ENCODE measurements around the gene WDR36. TPM values are rescaled to one million over a fixed set of nuclear protein-coding genes. Genes with fewer than 3 reads are reported as not detected.
"Not testable (repeated sequence)": the region's sequence is repeated elsewhere in the genome, so short reads cannot be mapped to it uniquely, and the experiment has no call there.

WDR36 gene
- total and polyA plus RNA-seq, 10 of the 15 experiments (the other 5 are each of a cell fraction or from before 2014, with no cell fraction given) = 13.3 to 61.8 (median 47.0) TPM

GRCh38 chr5:111138096-111138495 is 45.9 kb downstream of the WDR36 start:
- Histone ChIP-seq H3K4me3 (no peak overlapping the region), H3K4me2 (ENCODE audit: control insufficient read depth, insufficient read depth) (no peak overlapping the region), H4K20me1 (ENCODE audit: control insufficient read depth, insufficient read depth) (no peaks in the 10 kb centered on the region), H2AFZ (ENCODE audit: control insufficient read depth, low read depth, low read length) (no peak overlapping the region), H3K9ac (ENCODE audit: control insufficient read depth, insufficient read depth, low read length) (no peak overlapping the region), H3K79me2 (ENCODE audit: control insufficient read depth, insufficient read depth, low read length) (no peaks in the 10 kb centered on the region), H3K36me3 (ENCODE audit: control insufficient read depth in 2 of 2, insufficient read depth in 2 of 2, low read length in 1 of 2) (no peaks in the 10 kb centered on the region), H3K4me1 (ENCODE audit: control insufficient read depth, insufficient read depth, low read length) (peaks cover 4% of the 10 kb centered on the region; the same call in 1 of the 2 replicates), H3K27ac (ENCODE audit: control insufficient read depth, insufficient read depth) (no peak overlapping the region), H3K27me3 (replicated peaks in 1 of 2; ENCODE audit: control insufficient read depth in 2 of 2, insufficient read depth in 2 of 2, low read length in 1 of 2) (no peaks in the 10 kb centered on the region), H3K9me3 (replicated peaks; ENCODE audit: control insufficient read depth, insufficient read depth, low read length) (no peaks in the 10 kb centered on the region)
- BruUV-seq (replicated peaks) = no TSS peak
- 47% methylated on average over 2 of the region's 2 CpGs for WGBS (ENCODE audit: insufficient coverage, insufficient replicate concordance, low lambda C conversion rate, missing lambda C conversion rate)
- no peak for DNase-seq (ENCODE audit: low read depth, low spot score)
- intact Hi-C loops (cut with micrococcal nuclease; ENCODE audit: unreplicated experiment) (no loop called here), in situ Hi-C loops (cut with MboI) (no loop called here)
- ChIA-PET POLR2A (interaction anchor here (0.6 kb wide), 1 partner anchor 1029 kb away, joined by 5 read pairs; no protein-coding TSS in a partner anchor), SMC1A (ENCODE audit: uncharacterized antibody, unreplicated experiment) (no interaction called here), CTCF (no interaction called here), RAD21 (ENCODE audit: unreplicated experiment) (no interaction called here)
- no peak for ATAC-seq
- FAIRE-seq = no peak
- no peak for TF ChIP-seq SIX5 (IDR thresholded peaks at IDR 0.05; ENCODE audit: low read depth, low read length, severe bottlenecking)
- no peak for TF ChIP-seq ESRRA (IDR thresholded peaks at IDR 0.05; ENCODE audit: low read length)
- TF ChIP-seq NFIC (IDR thresholded peaks at IDR 0.05; ENCODE audit: low read depth, low read length) = no peak
- TF ChIP-seq ZBTB33 (IDR thresholded peaks at IDR 0.05) = no peak
- no peak for TF ChIP-seq TCF7 (IDR thresholded peaks at IDR 0.05; ENCODE audit: borderline replicate concordance)
- no peak for TF ChIP-seq WRNIP1 (IDR thresholded peaks at IDR 0.05; ENCODE audit: borderline replicate concordance, low read depth, low read length)
- no peak for TF ChIP-seq E2F8 (IDR thresholded peaks at IDR 0.05; ENCODE audit: low read depth, partially characterized antibody)

- H3K79me2 ChIP-seq (ENCODE audit: control insufficient read depth, insufficient read depth, low read length); DNase-seq (ENCODE audit: low read depth, low spot score); FAIRE-seq; H3K4me1 ChIP-seq (ENCODE audit: control insufficient read depth, insufficient read depth, low read length); in situ Hi-C loops (cut with MboI); H3K4me3 ChIP-seq; H3K36me3 ChIP-seq (ENCODE audit: control insufficient read depth in 2 of 2, insufficient read depth in 2 of 2, low read length in 1 of 2); BruUV-seq (replicated peaks); H2AFZ ChIP-seq (ENCODE audit: control insufficient read depth, low read depth, low read length); H3K9me3 ChIP-seq (replicated peaks; ENCODE audit: control insufficient read depth, insufficient read depth, low read length); H3K27ac ChIP-seq (ENCODE audit: control insufficient read depth, insufficient read depth); H3K27me3 ChIP-seq (replicated peaks in 1 of 2; ENCODE audit: control insufficient read depth in 2 of 2, insufficient read depth in 2 of 2, low read length in 1 of 2); H3K9ac ChIP-seq (ENCODE audit: control insufficient read depth, insufficient read depth, low read length); intact Hi-C loops (cut with micrococcal nuclease; ENCODE audit: unreplicated experiment); ATAC-seq; H4K20me1 ChIP-seq (ENCODE audit: control insufficient read depth, insufficient read depth); H3K4me2 ChIP-seq (ENCODE audit: control insufficient read depth, insufficient read depth): not testable (repeated sequence)
- whole genome bisulfite sequencing (ENCODE audit: insufficient coverage, insufficient replicate concordance, low lambda C conversion rate, missing lambda C conversion rate) = 96% methylated on average over 1 of the region's 1 CpG
- RAD21 ChIA-PET (ENCODE audit: unreplicated experiment) = interaction anchor here (1.2 kb wide), 1 partner anchor 25 kb away, joined by 3 read pairs; no protein-coding TSS in a partner anchor
- CTCF ChIA-PET = interaction anchor here (0.6 to 1.5 kb wide), 2 partner anchors 211 to 385 kb away, joined by 3 to 4 read pairs; no protein-coding TSS in a partner anchor
- POLR2A ChIA-PET = interaction anchor here (0.5 to 0.6 kb wide), 2 partner anchors 78 to 126 kb away, joined by 3 to 5 read pairs; no protein-coding TSS in a partner anchor
- SMC1A ChIA-PET (ENCODE audit: uncharacterized antibody, unreplicated experiment) = interaction anchor here (1.1 to 1.2 kb wide), 2 partner anchors 28 to 137 kb away, joined by 3 to 4 read pairs; no protein-coding TSS in a partner anchor
Measured at GRCh38 chr5:111141471-111141870, 49.3 kb downstream of the WDR36 start.

All from GM12878 (cell line).